ENCODE measurements around the gene STPG2.
A peak's percentile ranks its signal among the peaks of the same experiment; 100 is the strongest.

STPG2 gene

GRCh38 chr4:98151145-98151924, 8.1 kb upstream of the STPG2 start:
- Histone ChIP-seq H4K20me1 (ENCODE audit: insufficient read depth, low read length) (no peaks in the 10 kb centered on the region), H3K9me2 (ENCODE audit: low read depth, low read length) (no peaks in the 10 kb centered on the region), H3K79me2 (ENCODE audit: insufficient read depth, low read length) (no peaks in the 10 kb centered on the region), H3K4me2 (ENCODE audit: low read length) (no peak overlapping the region), H3K4me1 (ENCODE audit: insufficient read depth, low read length, severe bottlenecking) (no peaks in the 10 kb centered on the region), H3K36me3 (ENCODE audit: insufficient read depth, low read length) (no peaks in the 10 kb centered on the region), H3K9me3 (ENCODE audit: low read length) (no peaks in the 10 kb centered on the region), H3K27me3 (ENCODE audit: insufficient read depth, low read length) (no peaks in the 10 kb centered on the region), H3F3A (ENCODE audit: insufficient read depth, low read length) (no peaks in the 10 kb centered on the region), H3K27ac (ENCODE audit: low read depth, low read length, poor library complexity, severe bottlenecking) (no peak overlapping the region), H3K9ac (ENCODE audit: low read length) (no peak overlapping the region), H3K4me3 (ENCODE audit: low read depth, low read length, poor library complexity, severe bottlenecking) (no peak overlapping the region), H2AFZ (ENCODE audit: low read length) (no peak overlapping the region)
- TF ChIP-seq EZH2 (IDR thresholded peaks at IDR 0.05; ENCODE audit: borderline replicate concordance, low read length) (no peak), CTCF (IDR thresholded peaks at IDR 0.05; ENCODE audit: low read length) (no peak)

- Histone ChIP-seq H3K4me2 (ENCODE audit: low read length) (no peak overlapping the region), H3K27ac (ENCODE audit: low read depth, low read length, poor library complexity, severe bottlenecking) (no peak overlapping the region), H3K27me3 (ENCODE audit: insufficient read depth, low read length) (no peaks in the 10 kb centered on the region), H3K9me2 (ENCODE audit: low read depth, low read length) (no peaks in the 10 kb centered on the region), H3K79me2 (ENCODE audit: insufficient read depth, low read length) (no peaks in the 10 kb centered on the region), H2AFZ (ENCODE audit: low read length) (no peak overlapping the region), H3K36me3 (ENCODE audit: insufficient read depth, low read length) (no peaks in the 10 kb centered on the region), H3F3A (ENCODE audit: insufficient read depth, low read length) (no peaks in the 10 kb centered on the region), H3K4me3 (ENCODE audit: low read depth, low read length, poor library complexity, severe bottlenecking) (no peak overlapping the region), H4K20me1 (ENCODE audit: insufficient read depth, low read length) (no peaks in the 10 kb centered on the region), H3K9me3 (ENCODE audit: low read length) (no peaks in the 10 kb centered on the region), H3K4me1 (ENCODE audit: insufficient read depth, low read length, severe bottlenecking) (no peaks in the 10 kb centered on the region), H3K9ac (ENCODE audit: low read length) (no peak overlapping the region)
- TF ChIP-seq CTCF (IDR thresholded peaks at IDR 0.05; ENCODE audit: low read length): peak; percentile 20; the same call in 1 of the 2 replicates
- TF ChIP-seq EZH2 (IDR thresholded peaks at IDR 0.05; ENCODE audit: borderline replicate concordance, low read length): no peak
Measured at GRCh38 chr4:98150092-98150761, 7.0 kb upstream of the STPG2 start.

- H3K4me1 ChIP-seq (ENCODE audit: insufficient read depth, low read length, severe bottlenecking): peaks cover 5% of the 10 kb centered on the region
- no peaks in the 10 kb centered on the region for H3K9me3 ChIP-seq (ENCODE audit: low read length)
- no peaks in the 10 kb centered on the region for H3K36me3 ChIP-seq (ENCODE audit: insufficient read depth, low read length)
- H3K27me3 ChIP-seq (ENCODE audit: insufficient read depth, low read length): no peaks in the 10 kb centered on the region
- H3K9ac ChIP-seq (ENCODE audit: low read length): no peak overlapping the region
- no peak for TF ChIP-seq EZH2 (IDR thresholded peaks at IDR 0.05; ENCODE audit: borderline replicate concordance, low read length)
- no peak for TF ChIP-seq CTCF (IDR thresholded peaks at IDR 0.05; ENCODE audit: low read length)
- H3K27ac ChIP-seq (ENCODE audit: low read depth, low read length, poor library complexity, severe bottlenecking): no peak overlapping the region
- no peaks in the 10 kb centered on the region for H3F3A ChIP-seq (ENCODE audit: insufficient read depth, low read length)
- no peaks in the 10 kb centered on the region for H4K20me1 ChIP-seq (ENCODE audit: insufficient read depth, low read length)
- H3K4me3 ChIP-seq (ENCODE audit: low read depth, low read length, poor library complexity, severe bottlenecking): no peak overlapping the region
- H3K4me2 ChIP-seq (ENCODE audit: low read length): no peak overlapping the region
- no peaks in the 10 kb centered on the region for H3K9me2 ChIP-seq (ENCODE audit: low read depth, low read length)
- no peaks in the 10 kb centered on the region for H3K79me2 ChIP-seq (ENCODE audit: insufficient read depth, low read length)
- H2AFZ ChIP-seq (ENCODE audit: low read length): no peak overlapping the region
Measured at GRCh38 chr4:98148856-98149255, 5.6 kb upstream of the STPG2 start.
